ENCODE results near the gene PRM1. TPM values are rescaled to one million over a fixed set of nuclear protein-coding genes. Genes with fewer than 3 reads are reported as not detected.
A peak's percentile ranks its signal among the peaks of the same experiment; 100 is the strongest.

Gene PRM1
- total and polyA plus RNA-seq, 2 of the 13 experiments (the other 11 are each of a cell fraction or from before 2014, with no cell fraction given): not detected

- TF ChIP-seq, protein P1, sequence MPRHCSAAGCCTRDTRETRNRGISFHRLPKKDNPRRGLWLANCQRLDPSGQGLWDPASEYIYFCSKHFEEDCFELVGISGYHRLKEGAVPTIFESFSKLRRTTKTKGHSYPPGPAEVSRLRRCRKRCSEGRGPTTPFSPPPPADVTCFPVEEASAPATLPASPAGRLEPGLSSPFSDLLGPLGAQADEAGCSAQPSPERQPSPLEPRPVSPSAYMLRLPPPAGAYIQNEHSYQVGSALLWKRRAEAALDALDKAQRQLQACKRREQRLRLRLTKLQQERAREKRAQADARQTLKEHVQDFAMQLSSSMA (CRISPR knock-in tag; IDR thresholded peaks at IDR 0.05): peak; percentile 88; the same call in 1 of the 2 replicates
- TF ChIP-seq ZNF12 (CRISPR knock-in tag; IDR thresholded peaks at IDR 0.05): 0 out of 2 replicates have a peak, but pooled peaks have one; percentile 30
- TF ChIP-seq ZNF687 (CRISPR knock-in tag; IDR thresholded peaks at IDR 0.05): peak; percentile 41; the same call in 1 of the 2 replicates
- TF ChIP-seq, protein P2, sequence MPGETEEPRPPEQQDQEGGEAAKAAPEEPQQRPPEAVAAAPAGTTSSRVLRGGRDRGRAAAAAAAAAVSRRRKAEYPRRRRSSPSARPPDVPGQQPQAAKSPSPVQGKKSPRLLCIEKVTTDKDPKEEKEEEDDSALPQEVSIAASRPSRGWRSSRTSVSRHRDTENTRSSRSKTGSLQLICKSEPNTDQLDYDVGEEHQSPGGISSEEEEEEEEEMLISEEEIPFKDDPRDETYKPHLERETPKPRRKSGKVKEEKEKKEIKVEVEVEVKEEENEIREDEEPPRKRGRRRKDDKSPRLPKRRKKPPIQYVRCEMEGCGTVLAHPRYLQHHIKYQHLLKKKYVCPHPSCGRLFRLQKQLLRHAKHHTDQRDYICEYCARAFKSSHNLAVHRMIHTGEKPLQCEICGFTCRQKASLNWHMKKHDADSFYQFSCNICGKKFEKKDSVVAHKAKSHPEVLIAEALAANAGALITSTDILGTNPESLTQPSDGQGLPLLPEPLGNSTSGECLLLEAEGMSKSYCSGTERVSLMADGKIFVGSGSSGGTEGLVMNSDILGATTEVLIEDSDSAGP (CRISPR knock-in tag; IDR thresholded peaks at IDR 0.05; ENCODE audit: borderline replicate concordance): 0 out of 2 replicates have a peak, but pooled peaks have one; percentile 16
- peak; percentile 35; the same call in 1 of the 2 replicates for TF ChIP-seq AFF4 (CRISPR knock-in tag; IDR thresholded peaks at IDR 0.05)
- TF ChIP-seq KDM5B (CRISPR knock-in tag; IDR thresholded peaks at IDR 0.05; ENCODE audit: borderline replicate concordance): peak; percentile 7; the same call in 1 of the 2 replicates
- peak; percentile 17 to 88 for TF ChIP-seq REST (IDR thresholded peaks at IDR 0.05; ENCODE audit: borderline replicate concordance in 1 of 2, low read depth in 1 of 2, low read length in 2 of 2)
- no peak for TF ChIP-seq MED8 (CRISPR knock-in tag; IDR thresholded peaks at IDR 0.05; ENCODE audit: insufficient replicate concordance)
- peak; percentile 45; the same call in 1 of the 2 replicates for TF ChIP-seq NCOA2 (CRISPR knock-in tag; IDR thresholded peaks at IDR 0.05)
- no peak for TF ChIP-seq ZNF83 (CRISPR knock-in tag; IDR thresholded peaks at IDR 0.05; ENCODE audit: borderline replicate concordance)
- peak; percentile 45; the same call in 1 of the 2 replicates for TF ChIP-seq RCOR2 (CRISPR knock-in tag; IDR thresholded peaks at IDR 0.05)
- TF ChIP-seq ETV5 (CRISPR knock-in tag; IDR thresholded peaks at IDR 0.05; ENCODE audit: borderline replicate concordance): 0 out of 2 replicates have a peak, but pooled peaks have one; percentile 21
- TF ChIP-seq SALL1 (CRISPR knock-in tag; IDR thresholded peaks at IDR 0.05): peak; percentile 60; the same call in 1 of the 2 replicates
- TF ChIP-seq CHD4 (IDR thresholded peaks at IDR 0.05; ENCODE audit: borderline replicate concordance, low read length): peak; percentile 41; the same call in 1 of the 2 replicates
These were observed 2.7 kb upstream of the PRM1 start (continued) for GRCh38 chr16:11283820-11284248.
